Vagina (tissue), 2 donors: ENCODE results near the gene CREB5.

Experiments used
- CTCF ChIP-seq, 3 experiments: fragments of 450-650 bp in 2 of 3; fragments of 200-600 bp in 1 of 3; sonication (generic) in 1 of 3; IDR thresholded peaks; one replicate each; pipeline ENCODE4 v1.5.1; 2017 to 2019; ENCODE audit warnings: antibody characterized with exemption in 3 of 3, mild to moderate bottlenecking in 2 of 3, moderate library complexity in 2 of 3
- POLR2A ChIP-seq, 2 donors: fragments of 450-650 bp; IDR thresholded peaks; one replicate each; pipeline ENCODE4 v1.6.1; 2017; ENCODE audit warnings: antibody characterized with exemption in 2 of 2, mild to moderate bottlenecking in 2 of 2, moderate library complexity in 2 of 2

DNA sequence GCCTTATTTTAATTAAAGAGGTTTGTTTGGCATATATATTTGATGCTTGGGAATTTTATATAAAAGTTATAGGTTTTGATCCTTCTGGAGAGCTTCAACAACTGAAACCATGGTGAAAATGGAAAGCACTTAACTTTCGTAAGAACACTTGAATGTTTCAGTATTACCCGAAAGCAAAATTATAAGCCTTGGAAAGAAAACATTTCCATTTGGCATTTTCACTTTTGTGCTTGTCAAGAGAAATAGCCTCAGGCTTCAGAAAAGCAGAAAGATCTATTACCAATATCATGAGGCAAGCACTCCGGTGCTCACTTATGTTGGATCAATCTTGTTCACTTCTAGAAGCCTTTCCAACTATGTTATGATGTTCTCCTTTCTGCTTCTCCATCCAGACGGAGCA lies 289.9 kb downstream of the CREB5 start:
- TF ChIP-seq CTCF (IDR thresholded peaks at IDR 0.05) (no peak), POLR2A (IDR thresholded peaks at IDR 0.05) (no peak)
